Thyroid gland (tissue), 4 donors: ENCODE measurements around the gene GAS6. TPM values are rescaled to one million over a fixed set of nuclear protein-coding genes. Genes with fewer than 3 reads are reported as not detected.

Experiments used
- DNase-seq, 2 donors: peaks; one replicate each; pipeline ENCODE4 v3.0.0-alpha.2; 2019
- H3K27ac ChIP-seq, 3 donors: fragments of 200-600 bp; sonication (generic); 1 replicate in 2 of 3; 2 replicates in 1 of 3; pipeline ENCODE4 v1.5.1; 2016 to 2019; ENCODE audit warnings: mild to moderate bottlenecking in 1 of 3, moderate library complexity in 1 of 3
- H3K27me3 ChIP-seq: fragments of 200-600 bp; sonication (generic); one replicate; pipeline ENCODE4 v1.5.1; 2019
- H3K36me3 ChIP-seq, 2 donors: fragments of 200-600 bp; sonication (generic); one replicate each; pipeline ENCODE4 v1.5.1; 2016 to 2019
- H3K4me1 ChIP-seq, 2 donors: fragments of 200-600 bp; sonication (generic); one replicate each; pipeline ENCODE4 v1.5.1; 2017 to 2019
- H3K4me3 ChIP-seq, 3 donors: fragments of 200-600 bp; sonication (generic); replicated peaks in 1 of 3; 1 replicate in 2 of 3; 2 replicates in 1 of 3; pipeline ENCODE4 v1.5.1; 2016; ENCODE audit warnings: mild to moderate bottlenecking in 1 of 3
- H3K9me3 ChIP-seq: fragments of 200-600 bp; sonication (generic); one replicate; pipeline ENCODE4 v1.5.1; 2017
- POLR2A ChIP-seq, 2 donors: fragments of 450-650 bp; IDR thresholded peaks; one replicate each; pipeline ENCODE4 v1.6.1; 2017; ENCODE audit warnings: antibody characterized with exemption in 2 of 2, mild to moderate bottlenecking in 2 of 2, moderate library complexity in 1 of 2
- WGBS, 2 donors: methylation state at CpG; one replicate each; pipeline ENCODE4 v1.1.5; 2017; 5-methylcytosine and 5-hydroxymethylcytosine counted together
- intact Hi-C: fragments of 100-400 bp; cut with DNase I; formaldehyde crosslinking; loops from one replicate; pipeline ENCODE4 v1.15.1; 2023
- total RNA-seq, 4 donors: library from RNA; depleted of rRNA; stranded (reverse); fragments of >200 nt; gene quantifications; one replicate each; pipeline ENCODE4 v1.2.3, GENCODE V29; 2016
- TF ChIP-seq, protein P1 (sequence below), 6 experiments: fragments of 200-600 bp in 3 of 6; fragments of 450-650 bp in 3 of 6; sonication (generic) in 3 of 6; IDR thresholded peaks; one replicate each; pipeline ENCODE4 v1.5.1; 2016 to 2019; ENCODE audit warnings: antibody characterized with exemption in 6 of 6, mild to moderate bottlenecking in 2 of 6, inconsistent platforms in 1 of 6, moderate library complexity in 1 of 6

GAS6 gene
- total RNA-seq, 4 donors from 2014 or later: 145 to 197 (median 173) TPM

DNA sequence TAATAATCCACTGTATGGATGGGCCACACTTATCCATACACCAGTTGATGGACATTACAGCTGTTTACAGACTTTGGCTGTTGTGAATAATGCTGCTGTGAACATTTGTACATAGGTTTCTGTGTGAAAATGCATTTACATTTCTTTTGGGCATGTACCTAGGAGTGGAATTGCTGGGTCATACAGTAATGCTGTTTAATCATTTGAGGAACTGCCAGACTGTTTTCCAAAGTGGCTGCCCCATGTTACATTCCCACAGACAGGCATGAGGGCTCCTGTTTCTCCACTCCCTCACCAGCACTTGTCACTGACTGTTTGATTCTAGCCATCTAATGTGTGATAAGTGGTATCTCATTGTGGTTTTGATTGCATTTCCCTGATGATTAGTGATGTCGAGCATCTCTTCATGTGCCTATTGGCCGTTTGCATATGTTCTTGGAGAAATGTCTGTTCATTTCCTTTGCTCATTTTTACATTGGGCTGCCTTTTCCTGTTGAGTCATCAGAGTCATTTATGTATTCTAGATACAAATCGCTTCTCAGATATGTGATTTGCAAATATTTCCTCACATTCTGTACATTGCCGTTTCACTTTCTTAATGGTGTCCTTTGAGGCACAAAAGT lies 92.1 kb downstream of the GAS6 start:
- no peaks in the 10 kb centered on the region for H3K4me1 ChIP-seq
- 67 to 73% methylated on average over 4 of the region's 4 CpGs for WGBS, 2 donors
- H3K4me3 ChIP-seq: no peak overlapping the region
- no peak for DNase-seq
- H3K27me3 ChIP-seq: no peaks in the 10 kb centered on the region
- intact Hi-C loops: no loop called here
- no peaks in the 10 kb centered on the region for H3K36me3 ChIP-seq
- TF ChIP-seq POLR2A (IDR thresholded peaks at IDR 0.05): no peak
- TF ChIP-seq, protein P1, sequence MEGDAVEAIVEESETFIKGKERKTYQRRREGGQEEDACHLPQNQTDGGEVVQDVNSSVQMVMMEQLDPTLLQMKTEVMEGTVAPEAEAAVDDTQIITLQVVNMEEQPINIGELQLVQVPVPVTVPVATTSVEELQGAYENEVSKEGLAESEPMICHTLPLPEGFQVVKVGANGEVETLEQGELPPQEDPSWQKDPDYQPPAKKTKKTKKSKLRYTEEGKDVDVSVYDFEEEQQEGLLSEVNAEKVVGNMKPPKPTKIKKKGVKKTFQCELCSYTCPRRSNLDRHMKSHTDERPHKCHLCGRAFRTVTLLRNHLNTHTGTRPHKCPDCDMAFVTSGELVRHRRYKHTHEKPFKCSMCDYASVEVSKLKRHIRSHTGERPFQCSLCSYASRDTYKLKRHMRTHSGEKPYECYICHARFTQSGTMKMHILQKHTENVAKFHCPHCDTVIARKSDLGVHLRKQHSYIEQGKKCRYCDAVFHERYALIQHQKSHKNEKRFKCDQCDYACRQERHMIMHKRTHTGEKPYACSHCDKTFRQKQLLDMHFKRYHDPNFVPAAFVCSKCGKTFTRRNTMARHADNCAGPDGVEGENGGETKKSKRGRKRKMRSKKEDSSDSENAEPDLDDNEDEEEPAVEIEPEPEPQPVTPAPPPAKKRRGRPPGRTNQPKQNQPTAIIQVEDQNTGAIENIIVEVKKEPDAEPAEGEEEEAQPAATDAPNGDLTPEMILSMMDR (IDR thresholded peaks at IDR 0.05): no peak
- H3K27ac ChIP-seq: no peak overlapping the region
- no peaks in the 10 kb centered on the region for H3K9me3 ChIP-seq

DNA sequence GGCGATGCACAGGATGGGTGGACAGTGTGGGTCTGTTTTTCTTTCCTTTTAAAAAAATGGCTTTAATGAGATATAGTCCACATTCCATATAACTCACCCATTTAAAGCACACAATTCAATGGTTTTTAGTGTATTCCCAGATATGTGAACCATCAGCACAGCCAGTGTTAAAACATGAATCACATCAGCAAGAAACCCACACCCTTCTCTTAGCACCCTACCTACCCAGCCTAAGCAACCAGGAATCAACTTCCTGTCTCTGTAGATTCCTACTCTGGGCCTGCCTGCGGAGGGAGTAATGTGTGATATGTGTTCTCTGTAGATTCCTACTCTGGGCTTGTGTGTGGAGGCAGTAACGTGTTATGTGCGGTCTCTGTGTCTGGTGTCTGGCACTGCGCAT lies 92.9 kb downstream of the GAS6 start:
- no peak for DNase-seq
- no peaks in the 10 kb centered on the region for H3K9me3 ChIP-seq
- 94 to 95% methylated on average over 5 of the region's 5 CpGs for WGBS, 2 donors
- no peaks in the 10 kb centered on the region for H3K36me3 ChIP-seq
- H3K4me1 ChIP-seq: no peaks in the 10 kb centered on the region
- TF ChIP-seq, protein P1 (IDR thresholded peaks at IDR 0.05): no peak
- TF ChIP-seq POLR2A (IDR thresholded peaks at IDR 0.05): no peak
- no peak overlapping the region for H3K4me3 ChIP-seq
- intact Hi-C loops: no loop called here
- no peak overlapping the region for H3K27ac ChIP-seq
- H3K27me3 ChIP-seq: no peaks in the 10 kb centered on the region

Other genes starting within 250 kb of the GAS6 start
- gene ATP4B, start 205.9 kb downstream of the GAS6 start, total RNA-seq: not detected
- gene GRK1, start 196.9 kb downstream of the GAS6 start, total RNA-seq: 10 to 100 TPM in 1 of 4 donors, 1 to 10 TPM in 3; 2.0 to 17.9 (median 2.7) TPM
- 1 to 10 TPM; 6.1 to 9.2 (median 8.3) TPM for gene TMEM255B, start 104.8 kb downstream of the GAS6 start, total RNA-seq
- 1 to 10 TPM in 3 of 4 donors, under 1 TPM in 1; 0.67 to 9.4 (median 4.3) TPM for gene C13orf46, start 110.0 kb upstream of the GAS6 start, total RNA-seq